ENCODE measurements around the gene SEMA3C. TPM values are rescaled to one million over a fixed set of nuclear protein-coding genes. Genes with fewer than 3 reads are reported as not detected.

The SEMA3C gene
- total RNA-seq, 2 experiments from 2014 or later: 0.08 TPM

- no peaks in the 10 kb centered on the region for H3K4me1 Mint-ChIP-seq (ENCODE audit: low read depth)
- DNase-seq: no peak
- intact Hi-C loops (cut with DNase I, micrococcal nuclease): no loop called here
Observed at GRCh38 chr7:80830584-80831285, 88.1 kb downstream of the SEMA3C start.

GRCh38 chr7:80830010-80830409, 88.8 kb downstream of the SEMA3C start:
- Histone ChIP-seq H3K4me1 (ENCODE audit: insufficient read depth, low read length) (no peaks in the 10 kb centered on the region), H3K4me3 (ENCODE audit: low read length) (no peak overlapping the region), H3K27ac (ENCODE audit: low read depth in 1 of 2, low read length in 2 of 2) (no peak overlapping the region), H3K36me3 (ENCODE audit: insufficient read depth, low read length) (no peaks in the 10 kb centered on the region), H3K9me3 (ENCODE audit: control insufficient read depth in 1 of 2, insufficient read depth in 1 of 2, low read length in 2 of 2) (no peaks in the 10 kb centered on the region), H3K27me3 (ENCODE audit: control insufficient read depth in 1 of 2, insufficient read depth in 2 of 2, low read length in 2 of 2) (no peaks in the 10 kb centered on the region)
- no peaks in the 10 kb centered on the region for H3K4me1 Mint-ChIP-seq (ENCODE audit: low read depth)
- ATAC-seq (ENCODE audit: poor library complexity) (no peak), DNase-seq (peak in 3 of 14 experiments; percentile 5 to 9 (median 8))
- H3K4me3 Mint-ChIP-seq: no peak overlapping the region
- no peaks in the 10 kb centered on the region for H3K9me3 Mint-ChIP-seq
- CTCF ChIA-PET: no interaction called here
- TF ChIP-seq CTCF (IDR thresholded peaks at IDR 0.05): no peak
- no peaks in the 10 kb centered on the region for H3K27me3 Mint-ChIP-seq
- no peaks in the 10 kb centered on the region for H3K36me3 Mint-ChIP-seq (ENCODE audit: low read depth)
- POLR2A ChIA-PET: no interaction called here
- H3K27ac Mint-ChIP-seq: no peak overlapping the region
- intact Hi-C loops (cut with DNase I, micrococcal nuclease): no loop called here

More at GRCh38 chr7:80830584-80831285, 88.1 kb downstream of the SEMA3C start:
- H3K36me3 Mint-ChIP-seq (ENCODE audit: low read depth): no peaks in the 10 kb centered on the region
- no peak overlapping the region for H3K27ac Mint-ChIP-seq
- Histone ChIP-seq H3K27me3 (ENCODE audit: control insufficient read depth in 1 of 2, insufficient read depth in 2 of 2, low read length in 2 of 2) (no peaks in the 10 kb centered on the region), H3K4me1 (ENCODE audit: insufficient read depth, low read length) (no peaks in the 10 kb centered on the region), H3K27ac (ENCODE audit: low read depth in 1 of 2, low read length in 2 of 2) (no peak overlapping the region), H3K36me3 (ENCODE audit: insufficient read depth, low read length) (no peaks in the 10 kb centered on the region), H3K9me3 (ENCODE audit: control insufficient read depth in 1 of 2, insufficient read depth in 1 of 2, low read length in 2 of 2) (no peaks in the 10 kb centered on the region), H3K4me3 (ENCODE audit: low read length) (no peak overlapping the region)
- H3K4me3 Mint-ChIP-seq: no peak overlapping the region
- POLR2A ChIA-PET: no interaction called here
- TF ChIP-seq CTCF (IDR thresholded peaks at IDR 0.05): no peak
- H3K9me3 Mint-ChIP-seq: no peaks in the 10 kb centered on the region
- CTCF ChIA-PET: no interaction called here
- no peaks in the 10 kb centered on the region for H3K27me3 Mint-ChIP-seq
- no peak for ATAC-seq (ENCODE audit: poor library complexity)

DNA sequence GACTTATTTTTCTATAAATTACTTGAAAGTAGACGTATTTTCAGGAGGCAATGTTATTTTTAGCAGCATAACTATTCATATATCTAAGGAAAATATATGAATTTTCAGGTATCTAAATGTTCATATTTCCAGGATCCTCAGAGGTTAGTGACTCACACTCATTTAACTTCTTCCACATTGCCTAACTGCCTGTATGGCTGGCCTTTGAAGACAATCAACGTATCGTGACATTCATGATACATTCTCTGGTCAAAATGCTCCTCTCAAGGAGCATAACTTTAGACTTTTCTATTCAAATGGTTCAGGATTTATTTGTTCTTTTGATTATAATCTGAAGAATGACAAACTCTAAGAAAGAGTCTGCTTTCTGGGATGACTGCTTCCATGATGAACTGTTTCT, 89.3 kb downstream of the SEMA3C start:
- no peaks in the 10 kb centered on the region for H3K36me3 Mint-ChIP-seq (ENCODE audit: low read depth)
- Histone ChIP-seq H3K9me3 (ENCODE audit: control insufficient read depth in 1 of 2, insufficient read depth in 1 of 2, low read length in 2 of 2) (no peaks in the 10 kb centered on the region), H3K4me3 (ENCODE audit: low read length) (no peak overlapping the region), H3K4me1 (ENCODE audit: insufficient read depth, low read length) (no peaks in the 10 kb centered on the region), H3K36me3 (ENCODE audit: insufficient read depth, low read length) (no peaks in the 10 kb centered on the region), H3K27ac (ENCODE audit: low read depth in 1 of 2, low read length in 2 of 2) (no peak overlapping the region), H3K27me3 (ENCODE audit: control insufficient read depth in 1 of 2, insufficient read depth in 2 of 2, low read length in 2 of 2) (no peaks in the 10 kb centered on the region)
- H3K27ac Mint-ChIP-seq: no peak overlapping the region
- TF ChIP-seq CTCF (IDR thresholded peaks at IDR 0.05): no peak
- intact Hi-C loops (cut with DNase I, micrococcal nuclease): no loop called here
- ATAC-seq (ENCODE audit: poor library complexity): no peak
- H3K4me3 Mint-ChIP-seq: no peak overlapping the region
- DNase-seq: no peak
- H3K9me3 Mint-ChIP-seq: no peaks in the 10 kb centered on the region
- ChIA-PET CTCF (no interaction called here), POLR2A (no interaction called here)
- no peaks in the 10 kb centered on the region for H3K27me3 Mint-ChIP-seq
- no peaks in the 10 kb centered on the region for H3K4me1 Mint-ChIP-seq (ENCODE audit: low read depth)

Measured in CD4-positive, alpha-beta T cell (primary cell).